Hematopoietic multipotent progenitor cell treated with erythropoietin and hydrocortisone succinate and interleukin-3 and kit ligand, for 15 days (in vitro differentiated cells): Measurements from ENCODE around the gene DDX3X.
"Not testable (repeated sequence)": the region's sequence is repeated elsewhere in the genome, so short reads cannot be mapped to it uniquely, and the experiment has no call there.

ENCODE experiments used
- DNase-seq: peaks from one replicate; pipeline ENCODE4 v3.0.0-alpha.2; 2015; ENCODE audit warnings: low spot score

DDX3X gene

DNA sequence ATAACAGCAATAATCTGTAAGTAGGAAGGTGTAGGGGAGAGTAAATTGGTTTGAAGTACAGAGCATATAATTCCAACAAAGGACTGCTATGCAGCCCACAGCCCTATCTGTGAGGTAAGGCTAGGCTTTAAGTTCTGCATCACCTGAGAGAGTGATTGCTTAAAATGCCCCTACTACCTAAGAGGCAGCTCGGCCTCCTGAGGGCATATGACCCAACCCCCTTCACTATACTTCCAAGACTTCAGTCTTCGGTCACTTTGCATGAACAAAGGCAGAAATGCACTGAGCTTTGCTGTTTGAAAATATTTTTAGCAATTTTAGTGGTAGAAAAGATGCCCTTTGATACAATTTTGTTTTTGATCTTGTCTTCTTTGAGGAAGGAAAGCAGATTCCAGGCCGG, 4.9 kb upstream of the DDX3X start:
- no peak for DNase-seq

DNA sequence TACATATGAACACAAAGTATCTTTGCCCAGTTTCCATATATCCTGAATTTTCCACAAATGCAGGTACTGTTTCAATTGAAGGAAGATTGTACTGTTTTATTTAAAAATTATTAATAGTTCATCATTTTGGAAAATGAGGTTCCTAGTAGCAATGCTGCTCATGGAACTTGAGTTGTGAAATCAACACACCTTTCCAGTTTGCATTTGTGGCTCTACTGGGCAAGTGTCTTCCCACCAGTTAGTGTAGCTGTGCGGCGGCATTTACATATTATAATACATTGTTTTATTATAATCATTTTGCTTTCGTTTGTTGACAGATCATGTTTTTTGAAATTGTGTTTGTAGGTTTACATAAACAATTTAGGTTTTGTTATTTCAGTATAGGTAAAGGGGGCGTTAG, 2.0 kb upstream of the DDX3X start:
- no peak for DNase-seq

DNA sequence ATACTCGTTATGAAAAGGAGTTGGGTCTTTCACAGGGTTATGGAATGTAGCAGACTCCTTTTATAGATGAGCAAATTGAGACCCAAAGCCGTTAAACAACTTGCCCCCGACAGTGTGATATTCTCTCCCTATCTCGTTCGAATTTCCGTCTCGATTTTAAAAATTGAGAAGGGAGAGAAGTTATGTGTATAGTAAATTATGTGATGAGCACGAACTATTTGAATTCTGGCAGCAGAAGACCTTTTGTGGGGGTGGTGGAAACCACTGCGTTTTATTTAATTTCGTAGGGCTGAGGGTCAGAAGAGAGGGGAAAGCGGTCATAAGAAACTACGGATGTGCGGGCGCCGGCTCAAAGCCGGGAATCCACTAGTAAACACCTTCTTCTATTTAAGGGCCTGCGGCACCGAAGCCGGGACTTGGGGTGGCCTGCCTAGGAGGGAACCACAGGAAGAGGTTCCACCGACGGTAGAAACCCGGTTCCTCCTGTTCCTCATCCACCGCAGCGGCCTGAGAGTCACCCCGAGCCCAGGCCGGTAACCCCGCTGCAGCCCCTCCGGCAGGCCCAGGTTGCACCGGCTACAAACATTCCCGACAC, 1.5 kb upstream of the DDX3X start:
- peak; percentile 27 for DNase-seq

- peak; percentile 73 for DNase-seq
Measured at GRCh38 chrX:41333003-41333743, 789 bp upstream of the DDX3X start.

DNA sequence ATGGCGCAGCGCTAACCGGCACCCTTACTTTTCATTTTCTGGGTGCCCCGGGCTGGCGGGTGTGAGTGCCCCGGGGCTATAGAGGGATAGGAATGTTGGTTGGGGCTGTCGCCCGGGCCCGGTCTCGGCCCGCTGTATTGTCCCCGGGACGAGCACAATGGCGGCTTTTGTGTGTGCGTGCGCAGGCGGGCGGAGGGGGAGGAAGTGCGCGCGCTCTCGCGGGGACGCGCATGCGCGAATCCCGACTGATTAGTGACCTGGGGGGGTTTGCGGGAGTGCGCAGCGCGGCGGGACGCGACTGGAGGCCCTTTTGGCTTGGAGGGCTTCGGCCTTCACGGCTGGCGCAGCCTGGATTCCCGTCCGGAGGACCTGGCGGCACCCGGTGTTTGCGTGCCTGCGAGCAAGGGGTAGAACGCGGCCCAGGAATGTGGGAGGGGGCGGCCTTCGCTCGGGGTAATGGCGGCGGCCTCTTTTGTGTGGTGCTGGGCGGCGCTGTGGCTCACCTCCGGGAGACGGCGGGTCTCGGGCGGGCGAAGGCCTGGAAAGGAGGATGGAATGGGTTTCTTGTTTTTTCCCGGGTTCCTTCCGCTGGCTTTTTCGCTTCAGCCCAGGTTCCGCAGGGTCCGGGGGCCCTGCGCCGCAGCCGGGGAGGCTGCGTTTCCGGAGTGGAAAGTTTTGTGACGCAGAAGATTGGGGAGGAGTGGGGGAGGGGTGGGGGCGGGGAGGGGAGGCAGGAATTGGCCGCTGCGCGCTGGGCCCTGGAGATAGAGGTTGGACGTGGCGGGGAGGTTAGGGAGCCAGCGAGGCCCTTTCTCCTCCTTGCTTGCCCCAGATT, 618 bp downstream of the DDX3X start:
- DNase-seq: peak; percentile 76

GRCh38 chrX:41335198-41335957, 1.4 kb downstream of the DDX3X start:
- no peak for DNase-seq

DNA sequence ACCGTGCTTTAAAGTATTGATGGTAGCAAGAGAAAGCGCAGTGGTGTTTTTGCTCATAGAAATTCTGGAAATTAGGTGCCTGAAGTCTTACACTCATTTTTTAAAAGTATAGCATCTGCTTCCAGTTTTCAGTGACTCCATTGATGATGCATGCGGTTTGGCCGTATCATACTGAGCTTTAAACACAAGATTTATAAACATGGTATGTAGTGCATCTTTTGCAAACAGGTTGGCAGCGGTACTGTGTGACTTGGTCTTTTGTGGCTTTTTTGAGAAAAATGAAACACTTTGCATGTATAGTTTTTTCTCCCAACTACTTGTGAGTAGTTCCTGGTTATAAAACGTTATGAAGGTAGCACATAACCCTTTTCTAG, 2.0 kb downstream of the DDX3X start:
- DNase-seq: no peak

- DNase-seq: no peak
Measured at GRCh38 chrX:41336447-41336846, 2.5 kb downstream of the DDX3X start.

DNA sequence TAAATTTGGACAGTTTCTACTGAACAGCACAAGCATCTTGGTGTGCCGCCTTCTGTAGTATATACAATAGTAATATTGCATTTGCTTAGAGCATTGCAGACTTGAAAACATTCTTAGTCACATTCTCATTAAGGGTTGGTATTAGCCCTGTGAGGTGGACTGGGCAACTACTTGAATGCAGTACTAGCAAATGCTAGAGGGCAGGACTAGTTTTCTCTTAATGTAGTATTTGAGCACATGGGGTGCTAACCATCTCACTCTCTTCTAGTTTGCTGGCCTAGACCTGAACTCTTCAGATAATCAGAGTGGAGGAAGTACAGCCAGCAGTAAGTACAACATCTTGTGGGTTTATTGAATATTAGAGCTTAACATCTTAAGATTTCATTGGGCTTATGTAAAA, 3.2 kb downstream of the DDX3X start:
- no peak for DNase-seq

DNA sequence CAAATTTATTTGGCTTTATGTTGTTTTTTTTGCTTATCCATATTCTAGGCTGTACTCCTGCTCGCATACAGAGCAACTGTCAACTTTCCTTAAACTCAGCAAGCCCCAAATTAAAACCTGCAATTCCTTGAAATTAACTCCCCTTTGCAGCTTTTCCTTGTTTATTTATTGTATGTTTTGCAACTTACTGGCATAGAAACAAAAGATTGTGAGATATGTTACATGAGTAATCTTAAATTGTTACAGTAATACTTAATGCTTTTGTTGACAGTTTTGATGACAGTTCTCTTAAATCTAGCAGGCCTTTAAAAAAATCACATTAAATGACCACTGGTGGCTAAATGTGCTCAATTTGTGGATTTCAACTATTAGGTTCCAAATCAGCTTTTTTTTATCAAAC, 4.5 kb downstream of the DDX3X start:
- no peak for DNase-seq

DNA sequence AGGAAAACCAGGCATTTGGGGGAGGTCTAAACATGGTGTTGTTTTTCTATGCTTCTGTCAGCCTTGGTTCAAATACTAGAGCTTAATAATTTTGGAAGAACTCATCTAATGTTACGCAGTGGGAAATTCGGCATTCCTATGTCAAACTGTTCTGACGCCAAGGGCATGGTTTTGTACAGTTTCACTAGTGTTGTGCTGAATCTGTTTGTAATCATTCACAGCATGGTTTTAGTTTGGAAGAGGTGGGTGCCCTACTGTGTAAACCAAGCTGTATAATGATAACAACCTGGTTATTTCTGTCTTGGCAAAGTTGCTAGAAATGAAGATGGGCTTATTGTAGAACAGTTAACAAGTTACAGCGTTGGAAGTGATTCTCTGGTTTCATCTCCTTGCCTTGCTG, 5.2 kb downstream of the DDX3X start:
- DNase-seq: no peak

GRCh38 chrX:41344053-41344452, 10.1 kb downstream of the DDX3X start:
- no peak for DNase-seq

DNA sequence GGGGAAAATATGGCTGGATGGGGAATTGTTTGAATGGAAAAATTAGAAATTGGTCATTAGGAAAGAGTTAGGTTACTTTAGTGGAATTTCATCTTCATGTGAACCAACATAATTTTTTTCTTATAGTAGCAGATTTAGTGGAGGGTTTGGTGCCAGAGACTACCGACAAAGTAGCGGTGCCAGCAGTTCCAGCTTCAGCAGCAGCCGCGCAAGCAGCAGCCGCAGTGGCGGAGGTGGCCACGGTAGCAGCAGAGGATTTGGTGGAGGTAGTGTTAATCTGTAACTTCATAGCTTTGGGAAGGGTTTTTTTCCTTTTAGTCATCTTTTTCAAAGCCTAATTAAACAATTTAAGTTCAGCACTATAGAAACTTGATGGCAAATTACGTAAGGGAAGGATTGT, 13.2 kb downstream of the DDX3X start:
- no peak for DNase-seq

DNA sequence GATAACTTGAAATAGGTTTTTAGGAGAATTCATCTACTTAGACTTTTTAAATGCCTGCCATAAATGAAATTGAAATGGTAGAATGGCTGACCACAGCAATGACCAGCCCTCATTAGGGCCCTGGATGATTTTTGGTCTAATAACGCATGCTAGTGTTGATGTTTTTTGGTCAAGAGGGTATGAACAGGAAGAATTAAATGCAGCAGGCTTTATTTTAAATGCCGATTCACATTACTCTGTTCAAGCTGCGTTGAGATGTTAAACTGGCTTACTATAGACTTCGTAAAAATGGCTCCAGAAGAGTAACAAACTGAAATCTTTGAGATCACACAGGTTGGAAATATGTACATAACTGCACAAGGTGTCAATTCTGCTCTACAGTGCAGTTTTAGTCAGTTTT, 14.6 kb downstream of the DDX3X start:
- DNase-seq: no peak

GRCh38 chrX:41350150-41350975, 16.4 kb downstream of the DDX3X start:
- no peak for DNase-seq

DNA sequence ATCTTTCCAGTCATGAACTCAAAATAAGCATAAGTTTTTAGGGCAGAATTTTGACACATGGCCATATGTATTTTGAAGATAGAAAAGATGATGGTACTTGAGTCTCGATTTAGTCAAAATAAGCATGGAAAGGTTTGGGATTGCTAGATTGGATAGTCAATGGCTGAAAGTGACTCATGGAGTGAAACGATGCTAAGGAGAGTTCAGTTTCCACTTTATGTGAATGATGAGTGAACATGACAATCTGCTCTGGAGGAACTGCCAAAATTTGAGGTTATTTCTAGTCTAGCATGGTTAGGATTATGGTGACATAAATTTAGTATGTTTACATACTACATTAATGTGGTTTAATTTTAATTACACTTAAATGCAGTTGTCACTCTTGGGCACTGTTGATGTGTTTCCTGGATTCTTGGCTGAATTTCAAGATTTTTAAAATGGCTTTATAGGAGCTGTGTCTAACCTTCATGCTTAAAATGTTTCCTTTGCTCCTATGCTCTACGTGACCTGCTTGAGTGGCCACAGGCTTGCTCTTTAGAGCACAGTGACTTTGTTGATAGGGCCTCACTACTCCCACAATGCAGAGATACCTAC, 17.1 kb downstream of the DDX3X start:
- no peak for DNase-seq

DNA sequence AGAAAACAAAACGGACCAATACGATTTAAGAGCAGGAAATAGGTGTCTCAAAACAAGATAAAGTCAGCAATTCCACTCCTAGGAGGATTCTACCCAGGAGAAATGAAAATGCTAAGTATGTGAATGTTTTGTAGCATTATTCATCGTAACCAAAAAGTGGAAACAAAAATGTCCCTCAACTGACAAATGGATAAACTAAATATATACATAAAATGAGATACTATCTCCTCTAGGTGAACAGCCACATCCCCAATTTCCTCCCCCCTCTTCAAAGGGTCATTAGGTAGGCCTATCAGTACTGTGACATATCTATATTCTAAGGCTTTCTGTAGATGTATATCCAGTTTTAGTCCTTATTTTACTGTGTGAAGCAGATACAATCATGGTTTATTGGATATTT, 18.0 kb downstream of the DDX3X start:
- no peak for DNase-seq

DNA sequence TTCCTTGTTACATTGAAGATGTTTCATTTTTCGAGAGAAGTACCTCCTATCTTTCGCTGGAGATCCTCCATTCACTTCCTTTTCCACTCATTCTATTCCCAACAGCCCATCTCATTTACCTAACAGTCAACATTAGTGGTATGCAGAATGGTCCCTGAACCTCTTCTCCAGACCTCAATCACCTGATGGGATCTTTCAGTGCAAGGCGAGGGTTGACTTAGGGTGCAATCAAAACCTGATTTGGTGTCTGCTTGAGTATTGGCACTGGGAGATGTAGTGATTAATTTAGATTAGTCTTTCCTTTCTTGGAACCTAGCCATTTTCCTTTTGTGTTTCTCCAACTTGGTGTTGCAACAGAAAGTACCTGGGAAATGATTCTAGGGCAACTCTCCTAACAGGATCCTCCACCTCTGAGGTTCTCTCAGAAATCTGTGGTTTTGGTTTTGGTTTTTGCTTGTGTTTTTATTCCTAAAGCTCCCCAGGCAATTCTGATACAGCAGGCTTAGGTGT, 18.4 kb downstream of the DDX3X start:
- no peak for DNase-seq

- no peak for DNase-seq
Measured at GRCh38 chrX:41353985-41354384, 20.0 kb downstream of the DDX3X start.

DNA sequence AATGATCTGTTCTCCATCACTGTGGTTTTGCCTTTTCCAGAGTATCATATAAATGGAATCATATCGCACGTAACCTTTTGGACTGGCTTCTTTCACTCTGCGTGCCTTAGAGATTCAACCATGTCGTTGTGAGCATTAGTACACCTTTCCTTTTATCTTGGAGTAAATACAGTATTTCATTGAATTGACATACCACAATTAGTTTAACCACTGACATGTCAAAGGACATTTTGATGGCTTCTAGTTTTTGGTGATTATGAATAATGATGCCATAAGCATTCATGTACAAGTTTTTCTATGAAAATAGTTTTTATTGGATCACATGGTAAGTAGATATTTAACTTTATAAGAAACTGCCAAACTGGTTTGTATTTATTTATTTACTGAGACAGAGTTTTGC, 35.2 kb downstream of the DDX3X start:
- DNase-seq: no peak

- not testable (repeated sequence) for DNase-seq
Measured at GRCh38 chrX:41371575-41371974, 37.6 kb downstream of the DDX3X start.
